ENCODE data around the gene CSNK1G3. TPM values are rescaled to one million over a fixed set of nuclear protein-coding genes. Genes with fewer than 3 reads are reported as not detected.

Gene CSNK1G3
- total and polyA plus RNA-seq, 3 donors from 2014 or later: 17.9 to 53.1 (median 32.1) TPM

DNA sequence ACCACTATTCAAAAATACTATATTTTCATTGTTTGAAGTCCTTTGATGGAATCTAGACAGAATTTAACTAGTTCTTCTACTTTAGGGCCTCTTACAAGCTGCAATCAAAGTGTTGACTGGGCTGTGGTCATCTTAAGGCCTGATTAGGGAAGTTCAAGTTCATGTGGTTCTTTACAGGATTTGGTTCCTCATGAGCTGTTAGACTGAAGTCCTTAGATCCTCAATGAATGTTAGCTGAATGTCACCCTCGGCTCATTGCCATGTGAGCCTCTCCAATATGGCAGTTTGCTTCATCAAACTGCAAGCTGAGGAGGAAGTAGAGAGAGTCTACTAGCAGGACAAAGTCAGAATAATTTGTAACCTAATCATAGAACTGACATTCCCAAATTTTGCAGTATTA, 135.1 kb downstream of the CSNK1G3 start:
- H3K27ac ChIP-seq: no peak overlapping the region
- intact Hi-C loops (cut with DNase I; ENCODE audit: low total_unique reads): no loop called here
- 100% methylated on average over 1 of the region's 1 CpG for WGBS, 2 donors
- no peak overlapping the region for H3K4me3 ChIP-seq
- H3K4me1 ChIP-seq: no peaks in the 10 kb centered on the region
- H3K36me3 ChIP-seq (ENCODE audit: low read depth, missing control alignments): no peaks in the 10 kb centered on the region
- no peaks in the 10 kb centered on the region for H3K9me3 ChIP-seq
- no peaks in the 10 kb centered on the region for H3K27me3 ChIP-seq
- DNase-seq: no peak
- TF ChIP-seq, protein P1, sequence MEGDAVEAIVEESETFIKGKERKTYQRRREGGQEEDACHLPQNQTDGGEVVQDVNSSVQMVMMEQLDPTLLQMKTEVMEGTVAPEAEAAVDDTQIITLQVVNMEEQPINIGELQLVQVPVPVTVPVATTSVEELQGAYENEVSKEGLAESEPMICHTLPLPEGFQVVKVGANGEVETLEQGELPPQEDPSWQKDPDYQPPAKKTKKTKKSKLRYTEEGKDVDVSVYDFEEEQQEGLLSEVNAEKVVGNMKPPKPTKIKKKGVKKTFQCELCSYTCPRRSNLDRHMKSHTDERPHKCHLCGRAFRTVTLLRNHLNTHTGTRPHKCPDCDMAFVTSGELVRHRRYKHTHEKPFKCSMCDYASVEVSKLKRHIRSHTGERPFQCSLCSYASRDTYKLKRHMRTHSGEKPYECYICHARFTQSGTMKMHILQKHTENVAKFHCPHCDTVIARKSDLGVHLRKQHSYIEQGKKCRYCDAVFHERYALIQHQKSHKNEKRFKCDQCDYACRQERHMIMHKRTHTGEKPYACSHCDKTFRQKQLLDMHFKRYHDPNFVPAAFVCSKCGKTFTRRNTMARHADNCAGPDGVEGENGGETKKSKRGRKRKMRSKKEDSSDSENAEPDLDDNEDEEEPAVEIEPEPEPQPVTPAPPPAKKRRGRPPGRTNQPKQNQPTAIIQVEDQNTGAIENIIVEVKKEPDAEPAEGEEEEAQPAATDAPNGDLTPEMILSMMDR (IDR thresholded peaks at IDR 0.05): no peak
- no peak for TF ChIP-seq POLR2A (IDR thresholded peaks at IDR 0.05)

DNA sequence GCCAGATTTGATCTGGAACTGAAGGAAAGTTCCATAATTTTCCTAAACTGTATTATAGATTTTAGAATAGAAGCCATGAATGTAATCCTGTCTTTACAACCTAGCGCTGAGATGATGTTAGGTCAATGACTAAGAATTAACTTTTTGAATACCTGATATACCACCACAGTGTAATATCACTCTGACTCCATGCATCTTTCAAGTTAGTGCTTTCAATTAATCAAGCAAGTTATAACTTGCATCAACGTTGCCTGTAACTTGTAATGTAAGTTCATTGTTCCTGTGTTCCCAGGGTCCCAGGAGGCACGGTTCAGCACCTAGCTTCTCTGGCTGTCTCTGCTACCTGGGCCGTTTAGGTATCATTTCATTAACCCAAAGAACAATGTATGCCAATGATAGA, 139.3 kb downstream of the CSNK1G3 start:
- TF ChIP-seq POLR2A (IDR thresholded peaks at IDR 0.05): no peak
- TF ChIP-seq, protein P1 (IDR thresholded peaks at IDR 0.05): no peak
- Histone ChIP-seq H3K27ac (no peak overlapping the region), H3K27me3 (no peaks in the 10 kb centered on the region), H3K36me3 (ENCODE audit: low read depth, missing control alignments) (no peaks in the 10 kb centered on the region), H3K4me1 (no peaks in the 10 kb centered on the region), H3K9me3 (no peaks in the 10 kb centered on the region), H3K4me3 (no peak overlapping the region)
- intact Hi-C loops (cut with DNase I; ENCODE audit: low total_unique reads): no loop called here
- WGBS, 2 donors: 85 to 89% methylated on average over 4 of the region's 4 CpGs
- DNase-seq: no peak

DNA sequence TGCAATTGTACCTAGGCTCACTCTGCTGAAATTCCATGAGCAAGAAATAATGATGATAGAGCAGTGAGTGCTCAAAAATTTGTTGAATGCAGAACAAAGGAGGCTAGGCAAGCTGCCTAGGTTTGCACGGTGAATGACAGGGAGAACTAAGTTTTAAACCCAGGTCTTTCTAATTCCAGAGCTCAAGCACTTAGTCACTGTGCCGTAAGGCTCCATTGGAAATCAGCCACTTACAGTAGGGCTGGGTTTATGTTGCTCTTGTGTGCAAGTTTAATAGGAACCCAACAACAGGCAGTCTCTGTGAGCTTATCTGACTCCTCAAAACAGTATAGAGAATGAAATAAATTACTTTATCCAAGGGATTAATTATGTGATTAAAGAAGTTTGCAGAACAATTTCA, 147.0 kb downstream of the CSNK1G3 start:
- H3K27me3 ChIP-seq: no peaks in the 10 kb centered on the region
- no peaks in the 10 kb centered on the region for H3K4me1 ChIP-seq
- no peaks in the 10 kb centered on the region for H3K36me3 ChIP-seq (ENCODE audit: low read depth, missing control alignments)
- TF ChIP-seq, protein P1 (IDR thresholded peaks at IDR 0.05): no peak
- no peak for TF ChIP-seq POLR2A (IDR thresholded peaks at IDR 0.05)
- WGBS, 2 donors: 92 to 94% methylated on average over 2 of the region's 2 CpGs
- DNase-seq: no peak
- no peak overlapping the region for H3K4me3 ChIP-seq
- H3K27ac ChIP-seq: no peak overlapping the region
- intact Hi-C loops (cut with DNase I; ENCODE audit: low total_unique reads): no loop called here
- no peaks in the 10 kb centered on the region for H3K9me3 ChIP-seq

DNA sequence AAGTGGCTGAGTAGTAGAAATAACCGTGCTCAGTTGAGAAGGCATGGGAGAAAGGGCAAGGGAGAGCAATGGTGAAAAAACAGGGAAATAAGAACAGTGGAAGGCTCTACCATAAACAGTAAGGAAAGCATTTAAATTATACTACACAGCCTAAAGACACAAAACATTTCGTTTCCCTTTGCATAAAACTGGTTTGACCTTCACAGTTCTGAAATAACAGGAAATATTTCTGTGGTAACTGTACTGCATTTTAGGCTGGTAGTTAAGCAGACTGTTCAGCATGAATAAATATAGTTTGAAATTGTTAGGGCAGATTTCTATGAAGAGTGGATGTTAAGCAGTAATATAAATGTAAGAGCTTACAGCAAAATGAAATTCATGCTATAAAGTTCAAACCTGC, 147.5 kb downstream of the CSNK1G3 start:
- no peak overlapping the region for H3K27ac ChIP-seq
- no peaks in the 10 kb centered on the region for H3K4me1 ChIP-seq
- H3K27me3 ChIP-seq: no peaks in the 10 kb centered on the region
- TF ChIP-seq POLR2A (IDR thresholded peaks at IDR 0.05): no peak
- TF ChIP-seq, protein P1 (IDR thresholded peaks at IDR 0.05): no peak
- H3K4me3 ChIP-seq: no peak overlapping the region
- no peak for DNase-seq
- H3K36me3 ChIP-seq (ENCODE audit: low read depth, missing control alignments): no peaks in the 10 kb centered on the region
- 62 to 63% methylated on average over 2 of the region's 2 CpGs for WGBS, 2 donors
- no peaks in the 10 kb centered on the region for H3K9me3 ChIP-seq
- intact Hi-C loops (cut with DNase I; ENCODE audit: low total_unique reads): no loop called here

DNA sequence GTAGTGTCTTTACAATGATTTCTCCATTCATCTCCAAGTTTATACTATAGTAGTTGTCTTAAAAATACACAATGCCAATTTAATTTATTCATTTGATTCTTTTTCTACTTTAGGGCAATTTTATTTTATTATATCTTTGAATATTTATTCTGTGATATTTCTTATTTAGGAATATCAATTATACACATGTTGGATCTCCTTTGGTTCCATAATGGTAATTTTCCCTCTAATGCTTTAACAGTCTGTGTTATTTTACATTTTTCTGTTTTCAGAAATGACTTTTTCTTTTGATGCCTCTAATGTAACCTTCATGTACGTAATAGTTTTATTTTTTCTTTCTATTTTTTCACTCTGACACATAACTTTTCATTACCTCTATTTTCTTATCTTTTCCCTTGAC, 153.0 kb downstream of the CSNK1G3 start:
- no peaks in the 10 kb centered on the region for H3K36me3 ChIP-seq (ENCODE audit: low read depth, missing control alignments)
- H3K4me3 ChIP-seq: no peak overlapping the region
- no peaks in the 10 kb centered on the region for H3K9me3 ChIP-seq
- TF ChIP-seq, protein P1 (IDR thresholded peaks at IDR 0.05): no peak
- no peak for TF ChIP-seq POLR2A (IDR thresholded peaks at IDR 0.05)
- 90 to 93% methylated on average over 1 of the region's 1 CpG for WGBS, 2 donors
- no peaks in the 10 kb centered on the region for H3K4me1 ChIP-seq
- DNase-seq: no peak
- no peaks in the 10 kb centered on the region for H3K27me3 ChIP-seq
- H3K27ac ChIP-seq: no peak overlapping the region
- intact Hi-C loops (cut with DNase I; ENCODE audit: low total_unique reads): no loop called here

All from testis (tissue), 3 donors.